ENCODE measurements around the gene S100A2. TPM values are rescaled to one million over a fixed set of nuclear protein-coding genes. Genes with fewer than 3 reads are reported as not detected.
A peak's percentile ranks its signal among the peaks of the same experiment; 100 is the strongest.

Gene S100A2
- total RNA-seq, 6 experiments from 2014 or later: 7.4 to 12.5 (median 10.4) TPM

DNA sequence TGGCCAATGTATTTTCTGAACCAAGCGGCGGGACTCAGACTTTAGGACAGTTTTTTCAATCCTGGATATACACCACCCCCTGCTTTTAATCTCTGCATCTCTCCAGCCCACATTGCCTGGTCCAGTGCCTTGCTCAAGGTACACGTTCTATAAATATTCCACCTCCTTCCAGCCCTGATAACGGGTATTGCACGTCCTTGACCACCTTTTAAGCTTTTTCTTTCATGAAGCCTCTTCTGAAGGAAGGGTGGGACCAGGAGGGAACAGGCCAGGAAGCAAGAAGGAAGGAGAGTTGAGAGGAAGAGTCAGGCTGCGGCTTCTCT lies 43.9 kb upstream of the S100A2 start:
- no peak for TF ChIP-seq CTCF (IDR thresholded peaks at IDR 0.05)
- Mint-ChIP-seq H3K4me1 (ENCODE audit: low read depth) (peaks cover 57% of the 10 kb centered on the region), H3K4me3 (peak overlapping the region; percentile 96), H3K9me3 (no peaks in the 10 kb centered on the region), H3K36me3 (ENCODE audit: low read depth) (peaks cover 28% of the 10 kb centered on the region), H3K27me3 (ENCODE audit: insufficient read depth) (peaks cover 3% of the 10 kb centered on the region), H3K27ac (peak overlapping the region; percentile 96)
- no peak for DNase-seq

DNA sequence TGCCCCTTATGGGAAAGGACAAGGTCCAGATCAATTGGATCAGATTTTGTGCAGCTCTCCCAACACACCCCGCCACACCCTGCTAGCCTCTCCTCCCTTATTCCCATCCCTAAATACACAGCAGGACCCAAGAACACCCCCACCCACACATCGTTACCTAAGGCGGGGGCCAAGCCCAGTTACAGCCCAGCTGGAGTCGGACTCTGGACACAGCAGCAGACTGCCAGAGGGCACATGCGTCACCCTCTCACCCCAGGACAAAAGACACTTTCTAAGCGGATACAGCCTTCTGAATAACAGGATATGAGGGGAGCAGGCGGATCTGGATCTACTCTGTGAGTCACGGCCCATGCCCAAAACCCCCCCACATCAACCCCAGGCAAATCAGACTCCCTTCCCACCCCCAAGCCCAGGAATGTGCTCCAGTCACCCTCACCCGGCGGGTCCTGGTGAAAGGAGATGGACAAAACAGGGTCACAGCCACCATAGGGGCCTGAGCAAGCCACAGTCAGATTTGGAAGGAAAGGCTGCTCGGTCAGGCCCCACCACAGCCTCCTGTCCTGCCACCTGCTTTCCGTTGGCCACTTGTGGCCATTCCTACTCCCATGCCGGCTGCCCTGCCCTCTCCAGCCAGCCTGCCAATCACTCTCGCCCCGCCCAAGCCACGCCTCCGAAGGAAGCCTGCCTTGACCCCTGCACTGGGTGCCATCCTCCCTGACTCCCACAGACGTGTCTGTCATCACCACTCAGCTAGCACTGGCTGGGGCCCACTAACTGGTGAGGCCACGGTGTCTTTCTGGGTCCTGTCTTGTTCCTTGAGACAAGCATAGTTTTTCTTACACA lies 43.3 kb upstream of the S100A2 start:
- Mint-ChIP-seq H3K27ac (peak overlapping the region; percentile 96), H3K4me3 (peak overlapping the region; percentile 96), H3K36me3 (ENCODE audit: low read depth) (peaks cover 28% of the 10 kb centered on the region), H3K27me3 (ENCODE audit: insufficient read depth) (peaks cover 3% of the 10 kb centered on the region), H3K9me3 (no peaks in the 10 kb centered on the region), H3K4me1 (ENCODE audit: low read depth) (peaks cover 51% of the 10 kb centered on the region)
- DNase-seq: peak; percentile 97
- TF ChIP-seq CTCF (IDR thresholded peaks at IDR 0.05): no peak

DNA sequence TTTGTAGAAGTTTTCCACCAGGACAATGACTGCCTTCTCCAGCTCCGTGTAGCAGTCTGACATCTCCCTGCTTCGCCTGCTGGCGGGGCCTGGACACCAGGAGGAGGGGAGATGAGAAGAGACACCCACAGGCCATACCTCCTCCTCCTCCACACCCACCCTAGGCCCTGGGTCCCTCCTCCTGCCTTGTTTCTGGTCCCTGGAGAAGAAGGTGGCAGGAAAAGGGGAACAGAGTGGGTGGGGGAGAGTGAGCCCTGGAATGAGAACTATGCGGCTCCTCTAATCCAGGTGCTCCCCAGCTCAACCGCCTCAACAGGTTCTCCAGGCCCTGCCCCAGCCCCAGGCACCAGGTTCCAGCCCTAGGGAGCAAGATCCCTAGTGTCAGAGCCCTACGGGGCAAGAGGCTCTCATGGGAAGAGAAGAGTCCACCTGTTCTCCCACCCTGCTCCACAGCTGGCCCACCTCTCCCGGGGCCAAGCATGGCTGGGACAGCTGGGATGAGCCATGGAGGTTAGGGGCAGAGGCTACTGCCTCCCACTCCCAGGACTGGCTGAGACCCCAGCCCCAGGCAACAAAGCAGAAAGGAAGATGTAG lies 42.5 kb upstream of the S100A2 start:
- Mint-ChIP-seq H3K27me3 (ENCODE audit: insufficient read depth) (peaks cover 3% of the 10 kb centered on the region), H3K9me3 (no peaks in the 10 kb centered on the region), H3K36me3 (ENCODE audit: low read depth) (peaks cover 32% of the 10 kb centered on the region), H3K27ac (peak overlapping the region; percentile 96), H3K4me3 (peak overlapping the region; percentile 96), H3K4me1 (ENCODE audit: low read depth) (peaks cover 43% of the 10 kb centered on the region)
- TF ChIP-seq CTCF (IDR thresholded peaks at IDR 0.05): no peak
- DNase-seq: no peak

- H3K36me3 Mint-ChIP-seq (ENCODE audit: low read depth): peaks cover 32% of the 10 kb centered on the region
- peak overlapping the region; percentile 96; the same call in 1 of the 2 replicates for H3K4me3 Mint-ChIP-seq
- H3K27ac Mint-ChIP-seq: peak overlapping the region; percentile 96
- no peak for TF ChIP-seq CTCF (IDR thresholded peaks at IDR 0.05)
- peaks cover 43% of the 10 kb centered on the region for H3K4me1 Mint-ChIP-seq (ENCODE audit: low read depth)
- no peaks in the 10 kb centered on the region for H3K9me3 Mint-ChIP-seq
- no peak for DNase-seq
- H3K27me3 Mint-ChIP-seq (ENCODE audit: insufficient read depth): peaks cover 3% of the 10 kb centered on the region
These were observed 41.7 kb upstream of the S100A2 start for GRCh38 chr1:153607381-153607780.

DNA sequence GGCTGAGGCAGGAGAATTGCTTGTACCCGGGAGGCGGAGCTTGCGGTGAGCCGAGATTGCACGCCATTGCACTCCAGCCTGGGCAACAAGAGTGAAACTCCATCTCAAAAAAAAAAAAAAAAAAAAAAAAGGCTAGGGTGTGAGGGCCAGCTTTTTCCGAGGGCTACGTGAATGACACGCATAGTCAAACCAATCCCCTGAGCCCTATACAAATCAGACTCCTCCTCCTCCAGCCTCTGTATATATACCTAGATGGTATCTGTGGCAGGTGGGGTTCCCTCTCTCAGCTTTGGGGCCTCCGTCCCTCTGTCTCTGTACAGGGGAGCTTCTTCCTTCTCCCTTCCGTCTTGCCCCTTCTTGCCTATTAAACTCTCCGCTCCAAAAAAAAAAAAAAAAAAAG lies 40.5 kb upstream of the S100A2 start:
- Mint-ChIP-seq H3K4me3 (no peak overlapping the region), H3K9me3 (no peaks in the 10 kb centered on the region), H3K27ac (no peak overlapping the region), H3K27me3 (ENCODE audit: insufficient read depth) (peaks cover 3% of the 10 kb centered on the region), H3K4me1 (ENCODE audit: low read depth) (peaks cover 39% of the 10 kb centered on the region), H3K36me3 (ENCODE audit: low read depth) (peaks cover 27% of the 10 kb centered on the region)
- TF ChIP-seq CTCF (IDR thresholded peaks at IDR 0.05): no peak
- no peak for DNase-seq

Measured in HFFc6 (cell line).